Neural progenitor cell (in vitro differentiated cells): ENCODE measurements around the gene DDX51.

Experiments used
- EZH2 ChIP-seq: fragments of 200-600 bp; sonication (generic); IDR thresholded peaks from 2 replicates; pipeline ENCODE4 v1.6.1; 2017; ENCODE audit warnings: antibody characterized with exemption, mild to moderate bottlenecking, moderate library complexity
- TF ChIP-seq, protein P1 (sequence below): fragments of 200-600 bp; sonication (generic); IDR thresholded peaks from 2 replicates; pipeline ENCODE4 v1.5.1; 2017; ENCODE audit warnings: antibody characterized with exemption, mild to moderate bottlenecking

DNA sequence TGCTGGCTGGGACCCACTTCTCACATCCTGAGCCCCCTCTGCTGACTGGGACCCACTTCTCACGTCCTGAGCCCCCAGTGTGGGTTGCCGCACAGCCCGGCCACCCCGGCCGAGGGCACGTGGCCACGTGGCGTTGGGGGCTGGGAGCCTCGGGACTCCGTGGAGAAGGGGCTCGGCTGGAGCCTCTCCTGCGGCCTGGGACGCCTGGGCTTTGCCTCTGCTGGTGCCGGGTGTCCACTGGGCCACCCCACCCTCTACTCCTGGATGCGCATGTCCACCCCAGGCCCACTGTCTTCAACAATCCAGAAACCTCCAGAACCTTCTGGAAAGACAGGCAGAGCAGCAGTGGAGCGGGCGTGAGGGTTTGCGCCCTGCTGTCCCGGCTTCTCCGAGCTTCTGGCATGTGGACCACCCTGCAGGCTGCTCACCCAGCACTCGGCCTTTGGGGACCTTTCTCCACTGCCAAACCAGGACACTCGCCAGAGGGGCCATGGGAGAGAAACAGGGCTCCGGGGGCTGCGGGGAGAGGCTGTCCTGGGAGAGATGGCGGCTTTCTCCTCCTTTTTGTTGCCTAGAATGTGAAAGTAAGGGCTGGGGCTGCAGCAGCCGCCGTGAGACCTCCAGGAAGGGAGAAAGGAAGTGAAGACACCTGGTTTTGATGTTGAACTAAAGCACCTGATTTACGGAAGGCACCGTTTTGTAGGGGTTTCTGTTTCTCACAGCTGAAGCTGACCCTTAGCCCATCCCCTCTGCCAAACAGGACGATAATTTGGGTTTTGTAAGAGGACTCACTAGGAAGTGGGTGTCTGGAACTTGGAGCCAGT, 30.1 kb upstream of the DDX51 start:
- TF ChIP-seq, protein P1, sequence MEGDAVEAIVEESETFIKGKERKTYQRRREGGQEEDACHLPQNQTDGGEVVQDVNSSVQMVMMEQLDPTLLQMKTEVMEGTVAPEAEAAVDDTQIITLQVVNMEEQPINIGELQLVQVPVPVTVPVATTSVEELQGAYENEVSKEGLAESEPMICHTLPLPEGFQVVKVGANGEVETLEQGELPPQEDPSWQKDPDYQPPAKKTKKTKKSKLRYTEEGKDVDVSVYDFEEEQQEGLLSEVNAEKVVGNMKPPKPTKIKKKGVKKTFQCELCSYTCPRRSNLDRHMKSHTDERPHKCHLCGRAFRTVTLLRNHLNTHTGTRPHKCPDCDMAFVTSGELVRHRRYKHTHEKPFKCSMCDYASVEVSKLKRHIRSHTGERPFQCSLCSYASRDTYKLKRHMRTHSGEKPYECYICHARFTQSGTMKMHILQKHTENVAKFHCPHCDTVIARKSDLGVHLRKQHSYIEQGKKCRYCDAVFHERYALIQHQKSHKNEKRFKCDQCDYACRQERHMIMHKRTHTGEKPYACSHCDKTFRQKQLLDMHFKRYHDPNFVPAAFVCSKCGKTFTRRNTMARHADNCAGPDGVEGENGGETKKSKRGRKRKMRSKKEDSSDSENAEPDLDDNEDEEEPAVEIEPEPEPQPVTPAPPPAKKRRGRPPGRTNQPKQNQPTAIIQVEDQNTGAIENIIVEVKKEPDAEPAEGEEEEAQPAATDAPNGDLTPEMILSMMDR = no peak
- TF ChIP-seq EZH2 = no peak
